ENCODE measurements around the gene IP6K1. TPM values are rescaled to one million over a fixed set of nuclear protein-coding genes. Genes with fewer than 3 reads are reported as not detected.

The IP6K1 gene
- total RNA-seq, 1 experiment from 2014 or later: 32.2 TPM

DNA sequence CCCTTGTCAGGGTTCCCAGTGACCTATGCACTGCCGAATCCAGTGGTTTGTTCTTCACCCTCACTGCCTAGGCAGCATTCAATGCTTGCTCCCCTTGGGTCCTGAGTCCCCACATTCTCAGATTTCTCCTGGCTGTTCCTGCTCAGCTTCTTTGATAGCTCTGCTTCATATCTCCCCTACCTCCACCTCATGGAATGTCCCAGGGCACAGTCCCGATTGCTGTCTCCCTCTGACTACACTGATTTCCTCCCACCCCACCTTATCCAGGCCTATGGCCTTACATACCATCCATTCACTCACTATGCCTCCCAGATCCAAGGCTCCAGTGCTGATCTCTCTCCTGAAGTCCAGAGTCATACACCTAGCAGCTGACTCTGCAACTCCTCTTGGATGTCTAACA is 14.8 kb upstream of the IP6K1 start:
- Mint-ChIP-seq H3K4me1 (peaks cover 24% of the 10 kb centered on the region), H3K4me3 (no peak overlapping the region), H3K9me3 (no peaks in the 10 kb centered on the region), H3K27ac (no peak overlapping the region), H3K27me3 (ENCODE audit: low read depth) (peaks cover 44% of the 10 kb centered on the region), H3K36me3 (no peaks in the 10 kb centered on the region)
- TF ChIP-seq ZBTB21 (CRISPR knock-in tag; IDR thresholded peaks at IDR 0.05; ENCODE audit: borderline replicate concordance): no peak
- TF ChIP-seq TEAD4 (CRISPR knock-in tag; IDR thresholded peaks at IDR 0.05): no peak
- TF ChIP-seq ZNF423 (CRISPR knock-in tag; IDR thresholded peaks at IDR 0.05): no peak
- no peak for TF ChIP-seq USF1 (CRISPR knock-in tag; IDR thresholded peaks at IDR 0.05)
- no peak for TF ChIP-seq ZNF121 (CRISPR knock-in tag; IDR thresholded peaks at IDR 0.05)
- TF ChIP-seq ESRRA (CRISPR knock-in tag; IDR thresholded peaks at IDR 0.05; ENCODE audit: borderline replicate concordance): no peak
- no peak for TF ChIP-seq ZMAT4 (CRISPR knock-in tag; IDR thresholded peaks at IDR 0.05)
- TF ChIP-seq, protein P1, sequence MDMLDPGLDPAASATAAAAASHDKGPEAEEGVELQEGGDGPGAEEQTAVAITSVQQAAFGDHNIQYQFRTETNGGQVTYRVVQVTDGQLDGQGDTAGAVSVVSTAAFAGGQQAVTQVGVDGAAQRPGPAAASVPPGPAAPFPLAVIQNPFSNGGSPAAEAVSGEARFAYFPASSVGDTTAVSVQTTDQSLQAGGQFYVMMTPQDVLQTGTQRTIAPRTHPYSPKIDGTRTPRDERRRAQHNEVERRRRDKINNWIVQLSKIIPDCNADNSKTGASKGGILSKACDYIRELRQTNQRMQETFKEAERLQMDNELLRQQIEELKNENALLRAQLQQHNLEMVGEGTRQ (CRISPR knock-in tag; IDR thresholded peaks at IDR 0.05): no peak
- TF ChIP-seq ARID4B (CRISPR knock-in tag; IDR thresholded peaks at IDR 0.05; ENCODE audit: borderline replicate concordance): no peak
- no peak for TF ChIP-seq NFATC4 (CRISPR knock-in tag; IDR thresholded peaks at IDR 0.05)
- TF ChIP-seq CBFB (CRISPR knock-in tag; IDR thresholded peaks at IDR 0.05; ENCODE audit: low read depth): no peak
- TF ChIP-seq TP53 (CRISPR knock-in tag; IDR thresholded peaks at IDR 0.05): no peak
- ChIA-PET CTCF (interaction anchor here (1.0 to 7.4 kb wide), 4 partner anchors 14 to 107 kb away, joined by 3 to 207 read pairs (median 76); partner anchors contain the start of gene IP6K1), POLR2A (no interaction called here)
- no peak for ATAC-seq
- DNase-seq (ENCODE audit: low spot score): no peak

DNA sequence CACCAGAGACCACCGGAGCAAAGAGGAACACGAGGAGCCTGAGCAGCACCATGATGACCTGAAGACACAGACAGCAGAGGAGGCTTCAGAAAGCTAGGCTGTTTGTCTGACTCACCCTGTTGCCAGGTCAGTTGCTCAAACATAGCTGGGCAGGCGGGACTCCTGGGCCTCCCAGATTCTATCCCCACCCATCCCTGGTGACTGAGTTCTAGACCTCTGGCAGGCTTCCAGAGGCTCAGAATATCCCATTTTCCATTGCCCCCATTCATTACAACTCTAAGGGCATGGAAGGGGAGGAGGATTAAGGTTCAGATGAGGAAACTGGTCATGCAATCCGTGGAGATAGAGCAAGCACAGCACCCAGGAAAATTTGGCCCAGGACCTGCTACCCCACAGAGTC is 13.4 kb upstream of the IP6K1 start, which contains the start of gene CDHR4:
CDHR4 (minus strand) TSS at position 113 of the 400 bp plus-strand sequence; CDS start at position 52, 61 bp downstream.
- Mint-ChIP-seq H3K36me3 (no peaks in the 10 kb centered on the region), H3K27ac (no peak within 1 kb of the TSS), H3K27me3 (ENCODE audit: low read depth) (peaks cover 38% of the 10 kb centered on the region), H3K9me3 (no peaks in the 10 kb centered on the region), H3K4me3 (no peak within 1 kb of the TSS), H3K4me1 (peaks cover 11% of the 10 kb centered on the region)
- TF ChIP-seq TCF7 (CRISPR knock-in tag; IDR thresholded peaks at IDR 0.05; ENCODE audit: low read depth): no peak
- TF ChIP-seq, protein P2, sequence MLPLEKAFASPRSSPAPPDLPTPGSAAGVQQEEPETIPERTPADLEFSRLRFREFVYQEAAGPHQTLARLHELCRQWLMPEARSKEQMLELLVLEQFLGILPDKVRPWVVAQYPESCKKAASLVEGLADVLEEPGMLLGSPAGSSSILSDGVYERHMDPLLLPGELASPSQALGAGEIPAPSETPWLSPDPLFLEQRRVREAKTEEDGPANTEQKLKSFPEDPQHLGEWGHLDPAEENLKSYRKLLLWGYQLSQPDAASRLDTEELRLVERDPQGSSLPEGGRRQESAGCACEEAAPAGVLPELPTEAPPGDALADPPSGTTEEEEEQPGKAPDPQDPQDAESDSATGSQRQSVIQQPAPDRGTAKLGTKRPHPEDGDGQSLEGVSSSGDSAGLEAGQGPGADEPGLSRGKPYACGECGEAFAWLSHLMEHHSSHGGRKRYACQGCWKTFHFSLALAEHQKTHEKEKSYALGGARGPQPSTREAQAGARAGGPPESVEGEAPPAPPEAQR (CRISPR knock-in tag; IDR thresholded peaks at IDR 0.05): no peak
- TF ChIP-seq KAT7 (CRISPR knock-in tag; IDR thresholded peaks at IDR 0.05; ENCODE audit: borderline replicate concordance): no peak
- no peak for TF ChIP-seq PRRX2 (CRISPR knock-in tag; IDR thresholded peaks at IDR 0.05)
- TF ChIP-seq NR3C1 (CRISPR knock-in tag; conservative IDR thresholded peaks at IDR 0.05; ENCODE audit: low read depth): no peak
- TF ChIP-seq MLX (CRISPR knock-in tag; IDR thresholded peaks at IDR 0.05): no peak
- TF ChIP-seq ERG (CRISPR knock-in tag; IDR thresholded peaks at IDR 0.05): no peak
- TF ChIP-seq ESRRA (CRISPR knock-in tag; IDR thresholded peaks at IDR 0.05; ENCODE audit: borderline replicate concordance): no peak
- no peak for TF ChIP-seq ZNF138 (CRISPR knock-in tag; conservative IDR thresholded peaks at IDR 0.05)
- TF ChIP-seq, protein P3, sequence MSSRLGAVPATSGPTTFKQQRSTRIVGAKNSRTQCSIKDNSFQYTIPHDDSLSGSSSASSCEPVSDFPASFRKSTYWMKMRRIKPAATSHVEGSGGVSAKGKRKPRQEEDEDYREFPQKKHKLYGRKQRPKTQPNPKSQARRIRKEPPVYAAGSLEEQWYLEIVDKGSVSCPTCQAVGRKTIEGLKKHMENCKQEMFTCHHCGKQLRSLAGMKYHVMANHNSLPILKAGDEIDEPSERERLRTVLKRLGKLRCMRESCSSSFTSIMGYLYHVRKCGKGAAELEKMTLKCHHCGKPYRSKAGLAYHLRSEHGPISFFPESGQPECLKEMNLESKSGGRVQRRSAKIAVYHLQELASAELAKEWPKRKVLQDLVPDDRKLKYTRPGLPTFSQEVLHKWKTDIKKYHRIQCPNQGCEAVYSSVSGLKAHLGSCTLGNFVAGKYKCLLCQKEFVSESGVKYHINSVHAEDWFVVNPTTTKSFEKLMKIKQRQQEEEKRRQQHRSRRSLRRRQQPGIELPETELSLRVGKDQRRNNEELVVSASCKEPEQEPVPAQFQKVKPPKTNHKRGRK (CRISPR knock-in tag; IDR thresholded peaks at IDR 0.05; ENCODE audit: borderline replicate concordance): no peak
- TF ChIP-seq EMX1 (CRISPR knock-in tag; IDR thresholded peaks at IDR 0.05): no peak
- TF ChIP-seq ZNF416 (CRISPR knock-in tag; IDR thresholded peaks at IDR 0.05): no peak
- DNase-seq (ENCODE audit: low spot score): no peak
- CTCF ChIA-PET: interaction anchor here (0.6 to 4.5 kb wide), 3 partner anchors 13 to 110 kb away, joined by 3 to 36 read pairs (median 5); partner anchors contain the start of gene IP6K1
- POLR2A ChIA-PET: interaction anchor here (0.5 kb wide), 1 partner anchor 1040 kb away, joined by 4 read pairs; no protein-coding TSS in a partner anchor
- ATAC-seq: no peak
